CD4-positive, CD25-positive, alpha-beta regulatory T cell (primary cell): ENCODE measurements around the gene CCDC69. TPM values are rescaled to one million over a fixed set of nuclear protein-coding genes. Genes with fewer than 3 reads are reported as not detected.

Experiments used
- ATAC-seq, 2 donors: fragments of 150-1000 bp; cut with Tn5 transposase; one replicate each; pipeline ENCODE4 v1.10.0; 2021; ENCODE audit warnings: low read depth in 2 of 2, moderate number of reproducible peaks in 2 of 2, moderate library complexity in 1 of 2
- DNase-seq, 3 donors: peaks; one replicate each; pipeline versions ENCODE4 v3.0.0 to v3.0.0-alpha.2; 2012 to 2022; ENCODE audit warnings: mixed read lengths in 1 of 3
- H3K27ac ChIP-seq: one replicate; pipeline ENCODE4 v1.7.0; 2013; ENCODE audit warnings: mild to moderate bottlenecking, low read length; ENCODE audit not compliant: insufficient read depth, poor library complexity, severe bottlenecking
- H3K27me3 ChIP-seq: one replicate; pipeline ENCODE4 v1.7.0; 2013; ENCODE audit warnings: low read length; ENCODE audit not compliant: control insufficient read depth, insufficient read depth
- H3K36me3 ChIP-seq: one replicate; pipeline ENCODE4 v1.7.0; 2013; ENCODE audit warnings: mild to moderate bottlenecking, low read length, moderate library complexity; ENCODE audit not compliant: control insufficient read depth, insufficient read depth
- H3K4me1 ChIP-seq: 2 replicates; pipeline ENCODE4 v1.7.0; 2013; ENCODE audit warnings: mild to moderate bottlenecking, low read length; ENCODE audit not compliant: insufficient read depth, control insufficient read depth, poor library complexity, severe bottlenecking
- H3K4me3 ChIP-seq: one replicate; pipeline ENCODE4 v1.7.0; 2013; ENCODE audit warnings: low read depth, mild to moderate bottlenecking, low read length, moderate library complexity
- H3K9me3 ChIP-seq, 2 experiments: 1 replicate in 1 of 2; 2 replicates in 1 of 2; pipeline ENCODE4 v1.7.0; 2013; ENCODE audit warnings: low read length in 2 of 2, mild to moderate bottlenecking in 1 of 2, moderate library complexity in 1 of 2; ENCODE audit not compliant: control insufficient read depth in 2 of 2
- H3K27ac Mint-ChIP-seq, 3 donors: one replicate each; pipeline ENCODE4 v1.8.0; 2020 to 2022; ENCODE audit warnings: mild to moderate bottlenecking in 3 of 3, mixed read lengths in 3 of 3, moderate library complexity in 2 of 3
- H3K27me3 Mint-ChIP-seq: one replicate; pipeline ENCODE4 v1.8.0; 2022; ENCODE audit warnings: mild to moderate bottlenecking, mixed read lengths
- H3K36me3 Mint-ChIP-seq: one replicate; pipeline ENCODE4 v1.8.0; 2020; ENCODE audit warnings: mixed read lengths
- H3K4me1 Mint-ChIP-seq, 4 donors: one replicate each; pipeline ENCODE4 v1.8.0; 2020 to 2022; ENCODE audit warnings: mixed read lengths in 4 of 4, mild to moderate bottlenecking in 1 of 4
- H3K4me3 Mint-ChIP-seq, 4 donors: one replicate each; pipeline ENCODE4 v1.8.0; 2020 to 2022; ENCODE audit warnings: mild to moderate bottlenecking in 4 of 4, mixed read lengths in 4 of 4, moderate library complexity in 3 of 4
- H3K9me3 Mint-ChIP-seq, 7 donors: one replicate each; pipeline ENCODE4 v1.8.0; 2020 to 2022; ENCODE audit warnings: mixed read lengths in 7 of 7, mild to moderate bottlenecking in 3 of 7, moderate library complexity in 2 of 7
- polyA plus RNA-seq, 4 donors: library from polyadenylated mRNA; unstranded; fragments of 300-500 nt; fragmentation: Illumina TruSeq; gene quantifications; one replicate each; pipeline ENCODE4 v1.2.3, GENCODE V29; 2021
- total RNA-seq: library from RNA; stranded (reverse); gene quantifications from one replicate; pipeline ENCODE4 v1.2.3, GENCODE V29; 2022

The CCDC69 gene
- total and polyA plus RNA-seq, 5 donors from 2014 or later: 78.2 to 104 (median 88.2) TPM

DNA sequence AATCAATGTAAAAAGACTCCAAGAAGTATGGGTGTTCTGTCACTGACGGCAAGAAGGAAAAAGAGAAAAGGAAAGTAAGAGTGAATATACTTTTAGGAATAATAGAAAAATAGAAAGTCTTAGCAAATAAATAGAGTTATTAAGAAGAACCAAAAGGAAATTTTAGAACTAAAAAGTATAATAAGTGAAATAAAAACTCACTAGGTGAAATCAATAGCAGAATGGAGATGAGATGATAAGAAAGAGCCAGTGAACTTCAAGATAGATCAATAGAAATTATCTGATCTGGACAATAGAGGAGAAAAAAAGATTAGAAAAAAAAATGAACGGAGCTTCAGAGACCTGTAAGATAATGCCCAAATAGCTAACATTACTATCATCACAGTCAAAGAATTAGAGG, 34.7 kb downstream of the CCDC69 start:
- H3K27ac Mint-ChIP-seq: peak overlapping the region in 1 of 3 donors; percentile 38
- H3K4me1 Mint-ChIP-seq: peaks cover 7 to 49% (median 39%) of the 10 kb centered on the region in 4 donors
- peaks cover 0 to 29% (median 13%) of the 10 kb centered on the region in 7 donors for H3K9me3 Mint-ChIP-seq
- Histone ChIP-seq H3K4me3 (no peak overlapping the region), H3K9me3 (peaks cover 0 to 18% of the 10 kb centered on the region in 2 experiments), H3K36me3 (peaks cover 86% of the 10 kb centered on the region), H3K27ac (no peak overlapping the region), H3K27me3 (no peaks in the 10 kb centered on the region), H3K4me1 (no peaks in the 10 kb centered on the region)
- H3K36me3 Mint-ChIP-seq: peaks cover 70% of the 10 kb centered on the region
- DNase-seq (no peak), ATAC-seq (no peak)
- H3K27me3 Mint-ChIP-seq: no peaks in the 10 kb centered on the region
- no peak overlapping the region for H3K4me3 Mint-ChIP-seq

DNA sequence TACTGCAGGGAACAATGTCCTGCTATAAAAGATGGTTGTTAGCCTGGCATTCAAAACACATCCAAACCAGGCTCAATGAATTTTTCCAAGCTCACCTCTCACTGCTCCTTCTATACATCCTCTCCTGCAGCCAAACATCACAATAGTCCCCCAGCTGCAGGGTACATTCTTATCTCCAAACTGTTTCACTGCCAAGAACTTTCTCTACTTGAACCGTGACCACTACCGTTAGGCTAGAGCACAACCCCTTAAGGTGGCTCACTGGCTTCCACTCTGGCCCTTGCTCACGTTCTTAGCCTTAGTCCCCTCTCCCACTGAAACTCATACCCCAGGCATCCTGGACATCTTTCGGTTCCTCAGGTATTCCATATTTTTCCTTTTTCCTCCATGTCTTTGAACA, 37.4 kb downstream of the CCDC69 start:
- Mint-ChIP-seq H3K9me3 (peaks cover 0 to 21% (median 8%) of the 10 kb centered on the region in 7 donors), H3K4me1 (peaks cover 7 to 38% (median 31%) of the 10 kb centered on the region in 4 donors), H3K36me3 (peaks cover 65% of the 10 kb centered on the region), H3K4me3 (no peak overlapping the region), H3K27me3 (no peaks in the 10 kb centered on the region), H3K27ac (peak overlapping the region; percentile 46 to 94 (median 86))
- no peaks in the 10 kb centered on the region for H3K4me1 ChIP-seq
- no peak overlapping the region for H3K27ac ChIP-seq
- DNase-seq (no peak), ATAC-seq (no peak)
- H3K4me3 ChIP-seq: no peak overlapping the region
- H3K9me3 ChIP-seq: peaks cover 0 to 9% of the 10 kb centered on the region in 2 experiments
- H3K36me3 ChIP-seq: peaks cover 86% of the 10 kb centered on the region
- H3K27me3 ChIP-seq: no peaks in the 10 kb centered on the region

GRCh38 chr5:151186052-151186451, 37.8 kb downstream of the CCDC69 start:
- Histone ChIP-seq H3K4me1 (no peaks in the 10 kb centered on the region), H3K27me3 (no peaks in the 10 kb centered on the region), H3K27ac (no peak overlapping the region), H3K9me3 (peaks cover 0 to 9% of the 10 kb centered on the region in 2 experiments), H3K4me3 (no peak overlapping the region), H3K36me3 (peaks cover 83% of the 10 kb centered on the region)
- no peak for DNase-seq
- H3K4me3 Mint-ChIP-seq: peak overlapping the region in 1 of 4 donors; percentile 62
- peaks cover 0 to 16% (median 5%) of the 10 kb centered on the region in 7 donors for H3K9me3 Mint-ChIP-seq
- ATAC-seq: no peak
- no peaks in the 10 kb centered on the region for H3K27me3 Mint-ChIP-seq
- peaks cover 7 to 33% (median 27%) of the 10 kb centered on the region in 4 donors for H3K4me1 Mint-ChIP-seq
- peaks cover 62% of the 10 kb centered on the region for H3K36me3 Mint-ChIP-seq
- peak overlapping the region in 2 of 3 donors; percentile 40 to 46 for H3K27ac Mint-ChIP-seq

DNA sequence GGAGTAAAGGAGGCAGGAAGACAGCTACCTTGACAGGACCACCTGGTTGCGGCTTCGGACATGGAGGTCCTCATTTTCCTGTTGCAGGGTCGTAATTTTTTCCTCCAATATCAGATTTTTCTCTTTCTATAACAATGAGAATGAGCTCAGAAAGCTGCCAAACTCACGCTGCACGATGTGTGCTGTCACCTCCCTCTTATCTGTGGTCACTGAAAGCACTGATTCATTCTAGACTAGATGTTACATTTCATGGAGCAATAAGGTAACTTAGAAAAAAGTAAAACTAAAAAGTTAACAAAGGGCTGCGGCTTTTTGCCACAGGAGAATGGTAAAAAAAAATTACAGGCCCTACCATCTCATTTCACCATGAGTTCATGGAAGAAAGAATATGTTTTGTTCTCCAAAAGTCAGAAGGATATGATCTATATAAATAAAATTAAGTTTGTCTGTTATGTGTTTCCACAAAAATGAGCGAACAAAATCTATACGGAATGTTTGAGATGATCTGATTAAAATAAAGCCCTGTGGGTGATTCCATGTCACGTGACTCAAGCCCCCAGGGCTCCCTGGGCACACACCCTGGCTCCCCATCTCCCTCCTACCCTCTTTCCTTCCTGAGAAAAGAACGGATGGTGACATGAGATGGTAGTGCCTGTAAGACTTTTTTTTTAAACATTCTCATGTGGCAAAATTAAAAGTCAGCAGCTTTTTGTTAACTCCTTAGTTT, 39.4 kb downstream of the CCDC69 start:
- H3K9me3 Mint-ChIP-seq: peaks cover 0 to 9% (median 3%) of the 10 kb centered on the region in 7 donors
- Histone ChIP-seq H3K27ac (no peak overlapping the region), H3K27me3 (no peaks in the 10 kb centered on the region), H3K36me3 (peaks cover 90% of the 10 kb centered on the region), H3K9me3 (peaks cover 0 to 5% of the 10 kb centered on the region in 2 experiments), H3K4me3 (no peak overlapping the region), H3K4me1 (no peaks in the 10 kb centered on the region)
- H3K27ac Mint-ChIP-seq: no peak overlapping the region
- H3K36me3 Mint-ChIP-seq: peaks cover 51% of the 10 kb centered on the region
- H3K27me3 Mint-ChIP-seq: no peaks in the 10 kb centered on the region
- no peak overlapping the region for H3K4me3 Mint-ChIP-seq
- H3K4me1 Mint-ChIP-seq: peaks cover 0 to 24% (median 12%) of the 10 kb centered on the region in 4 donors
- no peak for ATAC-seq
- DNase-seq: no peak

DNA sequence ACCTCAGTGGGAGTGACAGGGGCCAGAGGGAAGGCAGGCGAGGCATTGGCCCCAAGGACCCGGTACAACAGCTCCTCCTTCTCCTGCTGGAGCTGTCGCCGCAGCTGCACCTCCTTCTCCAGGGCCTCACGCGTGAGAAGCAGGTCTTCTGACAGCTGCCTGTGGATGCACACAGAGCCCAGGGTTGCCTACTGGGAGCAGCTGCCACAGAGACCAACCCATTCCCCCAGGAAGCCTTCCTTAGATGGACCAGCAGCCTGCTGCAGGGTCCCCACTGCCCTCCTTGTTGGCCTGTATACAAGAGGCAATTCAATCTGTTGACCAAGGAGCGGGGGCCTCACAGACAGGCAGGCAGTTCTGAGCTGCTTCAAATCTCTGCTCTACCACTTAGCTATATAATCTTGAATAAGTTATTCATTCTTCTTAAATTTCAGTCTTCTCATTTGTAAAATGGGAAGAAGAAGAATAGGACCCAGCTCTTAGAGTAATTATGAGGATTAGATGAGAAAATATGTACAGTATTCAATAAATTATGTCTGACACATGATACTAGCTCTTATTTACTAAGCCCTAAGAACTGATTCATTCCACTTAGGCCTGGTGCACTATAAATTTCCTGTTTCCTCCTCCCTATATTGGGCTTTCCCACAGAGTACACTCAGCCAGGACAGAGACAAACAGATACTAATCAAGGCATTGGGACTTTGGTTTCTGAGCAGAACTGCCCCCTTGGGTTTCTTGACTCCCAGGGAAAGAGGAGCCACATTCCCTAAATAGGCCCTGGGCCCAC, 40.2 kb downstream of the CCDC69 start:
- Histone ChIP-seq H3K36me3 (peaks cover 89% of the 10 kb centered on the region), H3K27ac (no peak overlapping the region), H3K4me3 (no peak overlapping the region), H3K27me3 (no peaks in the 10 kb centered on the region), H3K9me3 (no peaks in the 10 kb centered on the region), H3K4me1 (no peaks in the 10 kb centered on the region)
- DNase-seq: no peak
- Mint-ChIP-seq H3K4me1 (peaks cover 0 to 17% (median 8%) of the 10 kb centered on the region in 4 donors), H3K4me3 (no peak overlapping the region), H3K27ac (no peak overlapping the region), H3K27me3 (no peaks in the 10 kb centered on the region), H3K36me3 (peaks cover 48% of the 10 kb centered on the region), H3K9me3 (peaks cover 0 to under 1% (median 0%) of the 10 kb centered on the region in 7 donors)
- ATAC-seq: no peak

DNA sequence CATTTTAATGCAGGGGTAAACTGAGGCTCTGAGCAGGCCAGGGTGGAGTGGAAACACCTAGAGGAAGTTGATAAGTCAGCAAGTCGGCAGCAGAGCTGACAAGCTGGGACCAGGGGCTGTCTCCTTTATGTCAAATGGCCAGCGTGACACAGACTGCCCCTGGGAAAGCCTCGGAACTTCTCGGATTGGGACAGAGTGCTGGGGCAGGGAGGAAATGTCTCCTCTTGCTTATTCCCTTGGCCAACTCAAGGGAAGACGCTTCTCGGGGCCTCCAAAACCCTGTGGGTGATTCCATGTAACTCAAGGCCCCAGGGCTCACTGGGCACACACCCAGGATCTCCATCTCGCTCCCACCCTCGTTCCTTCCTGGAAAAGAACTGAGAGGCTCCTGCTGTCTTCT, 40.9 kb downstream of the CCDC69 start:
- Histone ChIP-seq H3K4me3 (no peak overlapping the region), H3K9me3 (no peaks in the 10 kb centered on the region), H3K27me3 (no peaks in the 10 kb centered on the region), H3K4me1 (no peaks in the 10 kb centered on the region), H3K36me3 (peaks cover 92% of the 10 kb centered on the region), H3K27ac (no peak overlapping the region)
- peaks cover 52% of the 10 kb centered on the region for H3K36me3 Mint-ChIP-seq
- no peaks in the 10 kb centered on the region for H3K27me3 Mint-ChIP-seq
- H3K27ac Mint-ChIP-seq: no peak overlapping the region
- peaks cover 0 to 19% (median 9%) of the 10 kb centered on the region in 4 donors for H3K4me1 Mint-ChIP-seq
- ATAC-seq (no peak), DNase-seq (no peak)
- no peak overlapping the region for H3K4me3 Mint-ChIP-seq
- no peaks in the 10 kb centered on the region for H3K9me3 Mint-ChIP-seq

DNA sequence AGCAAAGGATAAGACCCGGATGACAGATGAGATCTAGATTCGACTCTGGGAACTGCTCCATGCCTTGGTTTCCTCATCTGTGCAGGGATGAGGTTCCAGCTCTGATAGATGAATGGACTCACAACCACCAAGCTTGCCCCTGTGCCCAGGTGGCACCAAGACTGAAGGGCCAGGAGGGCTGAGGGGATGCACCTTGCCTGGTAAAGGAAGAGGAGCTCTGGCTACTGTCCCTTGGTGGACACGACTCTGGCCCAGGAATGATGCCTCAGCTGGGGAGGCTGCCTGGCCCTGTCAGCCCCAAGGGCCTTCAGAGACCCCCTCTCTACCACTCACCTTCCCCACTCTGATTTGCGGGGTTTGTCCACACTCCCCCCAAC, 41.4 kb downstream of the CCDC69 start:
- no peaks in the 10 kb centered on the region for H3K4me1 ChIP-seq
- H3K36me3 Mint-ChIP-seq: peaks cover 52% of the 10 kb centered on the region
- peak overlapping the region; percentile 67 to 89 (median 85) for H3K27ac Mint-ChIP-seq
- ATAC-seq: no peak
- no peak overlapping the region for H3K4me3 ChIP-seq
- no peaks in the 10 kb centered on the region for H3K9me3 Mint-ChIP-seq
- H3K27ac ChIP-seq: no peak overlapping the region
- H3K9me3 ChIP-seq: no peaks in the 10 kb centered on the region
- peaks cover 87% of the 10 kb centered on the region for H3K36me3 ChIP-seq
- no peaks in the 10 kb centered on the region for H3K27me3 ChIP-seq
- no peak for DNase-seq
- no peak overlapping the region for H3K4me3 Mint-ChIP-seq
- peaks cover 0 to 22% (median 12%) of the 10 kb centered on the region in 4 donors for H3K4me1 Mint-ChIP-seq
- no peaks in the 10 kb centered on the region for H3K27me3 Mint-ChIP-seq
